Prostate gland (tissue), 2 donors: ENCODE results near the gene TMEM100. TPM values are rescaled to one million over a fixed set of nuclear protein-coding genes. Genes with fewer than 3 reads are reported as not detected.
A peak's percentile ranks its signal among the peaks of the same experiment; 100 is the strongest.

Experiments used
- DNase-seq: peaks from one replicate; pipeline ENCODE4 v3.0.0-alpha.2; 2019; ENCODE audit warnings: low spot score
- H3K27ac ChIP-seq, 2 donors: fragments of 200-600 bp; sonication (generic); 2 replicates each; pipeline ENCODE4 v1.5.1; 2017 to 2019
- H3K27me3 ChIP-seq: fragments of 200-600 bp; sonication (generic); replicated peaks from 2 replicates; pipeline ENCODE4 v1.5.1; 2019; ENCODE audit not compliant: insufficient read depth
- H3K36me3 ChIP-seq, 2 donors: fragments of 200-600 bp; sonication (generic); 1 replicate in 1 of 2; 2 replicates in 1 of 2; pipeline versions ENCODE4 v1.5.1 to v1.8.1; 2017 to 2019
- H3K4me1 ChIP-seq: fragments of 200-600 bp; sonication (generic); replicated peaks from 2 replicates; pipeline ENCODE4 v1.5.1; 2019
- H3K4me3 ChIP-seq, 2 donors: fragments of 200-600 bp; sonication (generic); 2 replicates each; pipeline ENCODE4 v1.5.1; 2017 to 2019
- H3K9me3 ChIP-seq: fragments of 200-600 bp; sonication (generic); 2 replicates; pipeline ENCODE4 v1.5.1; 2017
- POLR2A ChIP-seq: fragments of 450-650 bp; IDR thresholded peaks from one replicate; pipeline ENCODE4 v1.6.1; 2016; ENCODE audit warnings: antibody characterized with exemption, mild to moderate bottlenecking
- POLR2AphosphoS5 ChIP-seq: sonication (generic); formaldehyde crosslinking; IDR thresholded peaks from one replicate; pipeline ENCODE4 v1.6.1; 2017; ENCODE audit warnings: antibody characterized with exemption
- whole genome bisulfite sequencing: methylation state at CpG from one replicate; pipeline ENCODE4 v1.1.5; 2018; 5-methylcytosine and 5-hydroxymethylcytosine counted together
- intact Hi-C: fragments of 100-400 bp; cut with DNase I; formaldehyde crosslinking; loops from one replicate; pipeline ENCODE4 v1.14.2; 2022
- total RNA-seq, 2 donors: library from RNA; depleted of rRNA; stranded (reverse); fragments of >200 nt; gene quantifications; one replicate each; pipeline ENCODE4 v1.1.0, GENCODE V29; 2016
- TF ChIP-seq, protein P1 (sequence below), 4 experiments: fragments of 200-600 bp in 2 of 4; fragments of 450-650 bp in 2 of 4; sonication (generic) in 2 of 4; IDR thresholded peaks; 1 replicate in 3 of 4; 2 replicates in 1 of 4; pipeline ENCODE4 v1.5.1; 2016 to 2019; ENCODE audit warnings: antibody characterized with exemption in 4 of 4, mild to moderate bottlenecking in 2 of 4, moderate library complexity in 2 of 4

TMEM100 gene
- total RNA-seq, 2 donors from 2014 or later = 1.2 to 3.2 TPM

DNA sequence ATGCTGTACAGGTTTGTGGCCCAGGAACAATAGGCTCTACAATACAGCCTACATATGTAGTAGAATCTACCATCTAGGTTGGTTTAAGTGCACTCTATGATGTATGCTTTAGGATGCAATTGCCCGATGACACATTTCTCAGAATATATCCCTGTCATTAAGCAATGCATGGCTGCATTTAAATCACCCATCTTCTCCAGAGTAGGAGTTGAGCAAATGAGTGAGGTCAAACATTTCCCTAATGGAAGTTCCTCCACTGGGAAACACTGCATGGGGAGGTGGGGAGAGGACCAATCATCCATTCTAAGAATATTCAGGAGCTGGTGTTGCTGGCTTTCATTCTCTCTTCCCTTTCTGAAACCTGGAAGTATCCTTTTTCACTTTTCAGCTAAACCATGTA, 26.2 kb upstream of the TMEM100 start:
- intact Hi-C loops = no loop called here
- 92% methylated on average over 1 of the region's 1 CpG for WGBS
- Histone ChIP-seq H3K4me3 (no peak overlapping the region), H3K9me3 (no peaks in the 10 kb centered on the region), H3K27me3 (no peaks in the 10 kb centered on the region), H3K27ac (no peak overlapping the region), H3K36me3 (no peaks in the 10 kb centered on the region), H3K4me1 (peaks cover 7% of the 10 kb centered on the region)
- TF ChIP-seq, protein P1, sequence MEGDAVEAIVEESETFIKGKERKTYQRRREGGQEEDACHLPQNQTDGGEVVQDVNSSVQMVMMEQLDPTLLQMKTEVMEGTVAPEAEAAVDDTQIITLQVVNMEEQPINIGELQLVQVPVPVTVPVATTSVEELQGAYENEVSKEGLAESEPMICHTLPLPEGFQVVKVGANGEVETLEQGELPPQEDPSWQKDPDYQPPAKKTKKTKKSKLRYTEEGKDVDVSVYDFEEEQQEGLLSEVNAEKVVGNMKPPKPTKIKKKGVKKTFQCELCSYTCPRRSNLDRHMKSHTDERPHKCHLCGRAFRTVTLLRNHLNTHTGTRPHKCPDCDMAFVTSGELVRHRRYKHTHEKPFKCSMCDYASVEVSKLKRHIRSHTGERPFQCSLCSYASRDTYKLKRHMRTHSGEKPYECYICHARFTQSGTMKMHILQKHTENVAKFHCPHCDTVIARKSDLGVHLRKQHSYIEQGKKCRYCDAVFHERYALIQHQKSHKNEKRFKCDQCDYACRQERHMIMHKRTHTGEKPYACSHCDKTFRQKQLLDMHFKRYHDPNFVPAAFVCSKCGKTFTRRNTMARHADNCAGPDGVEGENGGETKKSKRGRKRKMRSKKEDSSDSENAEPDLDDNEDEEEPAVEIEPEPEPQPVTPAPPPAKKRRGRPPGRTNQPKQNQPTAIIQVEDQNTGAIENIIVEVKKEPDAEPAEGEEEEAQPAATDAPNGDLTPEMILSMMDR (IDR thresholded peaks at IDR 0.05) = no peak
- TF ChIP-seq POLR2AphosphoS5 (no peak), POLR2A (no peak)
- DNase-seq = no peak

DNA sequence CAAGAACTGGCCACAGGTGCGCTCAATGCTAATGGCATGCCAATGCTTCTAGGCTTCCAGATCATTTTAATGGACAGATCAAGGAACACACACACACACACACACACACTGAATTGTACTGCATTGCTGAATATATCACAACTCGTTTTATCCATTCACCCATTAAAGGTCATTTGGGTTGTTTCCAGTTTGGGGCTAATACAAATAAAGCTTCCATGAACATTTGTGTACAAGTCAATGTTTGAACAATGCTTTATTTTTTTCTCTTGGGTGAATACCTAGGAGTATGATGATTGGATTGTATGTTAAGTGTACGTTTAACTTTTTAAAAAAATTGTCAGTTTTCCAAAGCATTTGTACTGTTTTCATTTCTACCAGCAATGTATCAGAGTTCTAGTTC, 24.5 kb upstream of the TMEM100 start:
- TF ChIP-seq POLR2AphosphoS5 (no peak), POLR2A (no peak)

DNA sequence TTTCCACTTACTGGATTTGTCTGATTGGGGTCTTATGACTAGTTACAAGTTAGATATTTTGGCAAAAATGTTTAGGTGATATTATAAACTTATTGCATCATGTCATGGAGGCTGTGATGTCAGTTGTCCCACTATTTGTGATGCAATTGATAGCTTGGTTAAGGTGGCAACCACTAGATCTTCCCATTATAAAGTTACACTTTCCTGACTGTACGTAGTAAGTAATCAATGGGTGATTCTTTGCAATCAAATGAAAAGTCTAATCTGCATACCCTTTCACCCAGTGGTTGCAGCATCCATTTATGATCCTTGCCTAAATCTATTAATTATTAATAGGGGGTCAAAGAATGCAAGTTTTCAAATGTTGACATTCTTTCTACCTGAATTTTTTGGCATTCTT, 23.8 kb upstream of the TMEM100 start:
- TF ChIP-seq, protein P1 (IDR thresholded peaks at IDR 0.05) = no peak
- no peak for TF ChIP-seq POLR2AphosphoS5

More for the DNA sequence above, 24.5 kb upstream of the TMEM100 start:
- H3K36me3 ChIP-seq = no peaks in the 10 kb centered on the region
- 55% methylated on average over 3 of the region's 3 CpGs for WGBS
- H3K4me1 ChIP-seq = peaks cover 5% of the 10 kb centered on the region
- no peak overlapping the region for H3K4me3 ChIP-seq
- H3K27ac ChIP-seq = no peak overlapping the region
- no peak for DNase-seq
- intact Hi-C loops = no loop called here
- no peaks in the 10 kb centered on the region for H3K27me3 ChIP-seq
- H3K9me3 ChIP-seq = no peaks in the 10 kb centered on the region

DNA sequence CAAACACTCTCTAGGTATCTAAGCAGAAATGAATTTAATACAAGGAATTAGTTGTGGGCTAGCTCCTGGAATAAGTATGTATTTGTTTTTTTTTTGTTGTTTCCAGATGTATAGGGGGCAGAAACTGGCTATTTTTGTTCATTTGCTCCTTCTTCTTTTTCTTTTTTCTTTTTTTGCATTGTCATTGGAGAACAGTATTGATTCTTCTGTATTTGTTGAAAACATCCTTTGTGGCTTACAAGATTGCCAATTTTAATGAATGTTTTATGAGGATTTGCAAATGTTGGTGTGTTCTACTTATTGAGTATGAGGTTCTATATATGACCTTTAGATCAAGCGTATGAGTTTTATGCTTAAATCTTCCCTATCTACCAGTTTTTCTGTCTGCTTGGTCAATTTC, 22.6 kb upstream of the TMEM100 start:
- no peak for DNase-seq
- TF ChIP-seq POLR2AphosphoS5 (no peak), POLR2A (no peak)
- TF ChIP-seq, protein P1 (IDR thresholded peaks at IDR 0.05) = no peak
- H3K9me3 ChIP-seq = no peaks in the 10 kb centered on the region
- no peak overlapping the region for H3K27ac ChIP-seq
- no peaks in the 10 kb centered on the region for H3K27me3 ChIP-seq
- WGBS = 100% methylated on average over 1 of the region's 1 CpG
- H3K4me1 ChIP-seq = no peaks in the 10 kb centered on the region
- no peak overlapping the region for H3K4me3 ChIP-seq
- no peaks in the 10 kb centered on the region for H3K36me3 ChIP-seq
- intact Hi-C loops = no loop called here

More for the DNA sequence above, 23.8 kb upstream of the TMEM100 start:
- no peak for DNase-seq
- no peak overlapping the region for H3K27ac ChIP-seq
- no peaks in the 10 kb centered on the region for H3K27me3 ChIP-seq
- no peaks in the 10 kb centered on the region for H3K9me3 ChIP-seq
- H3K4me1 ChIP-seq = no peaks in the 10 kb centered on the region
- H3K36me3 ChIP-seq = no peaks in the 10 kb centered on the region
- intact Hi-C loops = no loop called here
- 92% methylated on average over 1 of the region's 1 CpG for WGBS
- no peak overlapping the region for H3K4me3 ChIP-seq

DNA sequence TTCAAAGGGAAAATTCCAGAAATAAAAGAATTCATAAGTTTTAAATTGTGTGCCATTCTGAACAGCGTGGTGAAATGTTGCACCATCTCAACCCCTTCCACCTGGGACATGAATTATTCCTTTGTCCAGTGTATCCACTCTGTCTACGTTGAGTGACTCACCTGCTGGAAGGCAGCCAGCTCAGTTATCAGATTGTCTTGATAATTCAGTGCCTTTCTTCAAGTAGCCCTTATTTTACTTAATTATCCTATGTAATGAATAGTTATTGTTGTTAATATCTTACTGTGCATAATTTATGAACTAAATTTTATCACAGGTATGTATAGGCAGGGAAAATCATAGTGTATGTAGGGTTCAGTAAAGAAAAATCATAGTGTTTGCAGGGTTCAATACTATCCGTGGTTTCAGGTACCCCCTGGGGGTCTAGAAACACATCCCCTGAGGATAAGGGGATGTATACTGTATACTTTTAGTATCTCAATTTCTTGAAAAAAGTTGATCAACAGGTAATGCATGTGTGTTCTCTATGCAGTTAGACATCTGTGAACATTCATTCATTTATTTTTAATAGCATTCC, 20.5 kb upstream of the TMEM100 start:
- H3K27ac ChIP-seq = no peak overlapping the region
- H3K4me3 ChIP-seq = no peak overlapping the region
- intact Hi-C loops = no loop called here
- DNase-seq = peak; percentile 15
- H3K9me3 ChIP-seq = no peaks in the 10 kb centered on the region
- 29% methylated on average over 3 of the region's 3 CpGs for WGBS
- no peaks in the 10 kb centered on the region for H3K27me3 ChIP-seq
- H3K36me3 ChIP-seq = no peaks in the 10 kb centered on the region
- no peaks in the 10 kb centered on the region for H3K4me1 ChIP-seq
- TF ChIP-seq POLR2A = no peak
- no peak for TF ChIP-seq POLR2AphosphoS5
- TF ChIP-seq, protein P1 (IDR thresholded peaks at IDR 0.05) = no peak
